Right kidney (tissue), 1 donor: ENCODE results near the gene CBX2.

Experiments
- DNase-seq: peaks from one replicate; pipeline ENCODE4 v3.0.0-alpha.2; 2016

Gene CBX2

DNA sequence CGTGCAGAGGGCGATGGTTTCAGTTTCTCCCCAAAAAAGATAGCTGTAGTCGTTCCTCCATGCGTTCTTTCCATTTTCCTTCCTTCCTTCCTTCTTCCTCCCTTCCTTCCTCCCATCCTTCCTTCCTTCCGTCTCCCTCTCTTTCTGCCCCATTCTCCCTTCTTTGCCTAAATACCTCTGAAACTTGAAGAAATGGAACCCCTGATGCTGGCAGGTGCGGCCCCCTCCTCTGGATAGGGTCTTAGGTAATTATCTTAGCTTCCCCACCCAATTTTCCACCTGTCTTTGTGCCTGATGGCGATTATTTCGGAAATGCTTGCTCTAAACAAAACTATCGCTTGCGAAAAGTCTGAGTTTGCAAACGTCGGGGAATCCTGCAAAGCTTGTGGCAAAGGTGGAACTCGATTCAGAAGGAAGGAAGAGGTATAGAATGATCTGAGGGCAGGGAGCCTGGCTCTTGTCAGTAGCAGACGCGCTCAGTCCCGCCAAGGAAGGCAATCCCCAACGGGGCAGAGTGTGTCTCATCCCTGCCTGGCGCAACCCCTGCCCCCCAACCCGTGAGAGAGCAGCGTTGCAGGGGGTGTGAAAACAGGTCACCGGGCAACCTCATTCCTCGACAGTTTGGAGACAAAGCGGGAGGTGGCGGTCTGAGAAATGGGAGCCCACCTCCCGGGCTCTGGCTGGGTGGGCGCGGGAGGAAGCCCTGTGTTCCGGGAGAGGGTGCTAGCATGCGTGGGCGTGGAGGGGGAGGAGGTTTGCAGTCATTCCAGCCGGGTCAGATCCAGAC lies 21.8 kb downstream of the CBX2 start:
- no peak for DNase-seq

GRCh38 chr17:79800325-79801155 lies 22.6 kb downstream of the CBX2 start:
- peak; percentile 70 for DNase-seq

DNA sequence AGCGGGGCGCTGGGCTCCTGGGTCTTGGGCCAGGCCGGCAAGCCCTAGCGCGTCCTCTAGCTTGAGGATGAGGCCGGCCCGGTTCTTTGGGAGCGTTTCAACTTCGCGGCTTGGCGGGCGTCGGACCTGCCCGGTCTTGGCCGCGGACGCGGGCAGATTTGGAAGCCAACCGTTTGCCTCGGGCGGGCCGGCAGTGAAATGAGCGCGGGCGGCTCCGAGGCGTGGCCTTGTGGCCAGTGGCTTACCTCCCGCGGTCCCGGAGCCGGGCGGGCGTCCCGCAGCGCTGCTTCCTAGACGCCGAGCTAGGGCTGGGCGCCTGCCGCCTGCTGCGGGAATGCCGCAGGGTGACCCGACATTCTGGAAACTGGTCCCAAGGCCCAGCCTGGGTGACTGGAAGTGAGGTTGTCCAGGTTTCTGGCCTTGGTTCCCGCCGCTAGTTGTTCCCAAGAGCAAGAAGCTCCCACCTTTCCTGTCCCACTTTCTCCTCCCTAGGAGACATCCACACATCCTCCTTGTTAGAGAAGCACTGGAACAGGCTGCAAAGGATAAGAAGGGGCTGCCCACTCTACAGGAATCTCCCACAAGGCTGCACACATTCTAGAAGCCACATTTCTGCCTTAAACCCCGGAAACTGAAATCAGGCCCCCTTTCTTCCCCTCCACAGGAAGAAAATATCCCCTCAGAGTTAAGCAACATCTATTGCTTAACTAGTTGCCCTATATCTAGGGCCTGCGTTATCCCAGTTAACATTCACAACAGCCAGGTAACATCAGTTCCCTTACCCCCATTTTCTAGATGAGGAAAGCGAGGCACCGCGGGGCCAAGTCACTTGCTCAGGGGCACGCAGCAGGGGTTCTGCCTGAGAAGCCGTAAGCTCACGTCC lies 23.4 kb downstream of the CBX2 start:
- DNase-seq, result peak; percentile 72

- DNase-seq, result no peak
These were observed 24.2 kb downstream of the CBX2 start for GRCh38 chr17:79802039-79802735.

- peak; percentile 38 for DNase-seq
These were observed 24.9 kb downstream of the CBX2 start for GRCh38 chr17:79802736-79803420.

- DNase-seq, result peak; percentile 59
These were observed 25.6 kb downstream of the CBX2 start for GRCh38 chr17:79803421-79803996.

DNA sequence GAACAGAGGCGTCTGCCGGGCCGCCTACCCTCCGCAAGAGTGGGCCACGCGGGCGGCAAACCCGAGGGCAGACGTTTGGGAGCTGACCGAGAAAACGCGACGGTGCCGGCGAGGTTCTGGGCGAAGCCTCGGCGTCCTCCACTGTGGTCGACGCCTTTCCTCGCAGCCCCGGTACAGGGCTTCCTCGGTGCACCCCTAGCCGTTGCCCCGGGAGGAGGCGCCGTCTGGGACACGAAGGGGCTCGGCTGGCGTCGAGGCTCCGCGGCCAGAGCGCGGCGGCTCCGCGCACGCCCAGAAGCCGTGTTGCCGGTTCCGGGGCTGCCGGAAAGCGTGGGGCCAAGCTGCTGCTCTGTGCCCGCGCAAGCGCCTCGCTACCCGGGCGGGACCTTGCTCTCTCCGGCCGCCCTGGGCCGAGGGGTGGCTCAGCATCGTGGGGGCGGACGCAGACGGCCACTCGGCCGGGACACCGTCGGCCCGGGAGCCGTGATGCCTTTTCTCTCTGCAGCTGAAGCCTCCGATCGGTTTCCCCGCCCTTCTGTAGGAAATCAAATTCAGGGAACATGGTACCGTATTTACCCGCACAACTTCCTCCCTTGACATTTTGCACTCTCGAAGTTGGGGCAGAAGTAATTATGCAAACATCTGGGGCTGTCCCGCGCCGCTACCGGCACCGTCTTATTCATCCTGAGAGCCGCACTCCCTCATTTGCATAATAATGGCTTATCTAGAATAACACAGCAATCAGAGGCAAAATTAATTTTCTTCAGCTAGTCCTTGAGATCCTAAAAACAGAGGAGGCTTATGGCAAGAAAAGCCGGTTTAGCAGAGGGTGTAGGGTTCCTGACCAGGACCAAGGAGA lies 26.3 kb downstream of the CBX2 start:
- DNase-seq, result peak; percentile 84

DNA sequence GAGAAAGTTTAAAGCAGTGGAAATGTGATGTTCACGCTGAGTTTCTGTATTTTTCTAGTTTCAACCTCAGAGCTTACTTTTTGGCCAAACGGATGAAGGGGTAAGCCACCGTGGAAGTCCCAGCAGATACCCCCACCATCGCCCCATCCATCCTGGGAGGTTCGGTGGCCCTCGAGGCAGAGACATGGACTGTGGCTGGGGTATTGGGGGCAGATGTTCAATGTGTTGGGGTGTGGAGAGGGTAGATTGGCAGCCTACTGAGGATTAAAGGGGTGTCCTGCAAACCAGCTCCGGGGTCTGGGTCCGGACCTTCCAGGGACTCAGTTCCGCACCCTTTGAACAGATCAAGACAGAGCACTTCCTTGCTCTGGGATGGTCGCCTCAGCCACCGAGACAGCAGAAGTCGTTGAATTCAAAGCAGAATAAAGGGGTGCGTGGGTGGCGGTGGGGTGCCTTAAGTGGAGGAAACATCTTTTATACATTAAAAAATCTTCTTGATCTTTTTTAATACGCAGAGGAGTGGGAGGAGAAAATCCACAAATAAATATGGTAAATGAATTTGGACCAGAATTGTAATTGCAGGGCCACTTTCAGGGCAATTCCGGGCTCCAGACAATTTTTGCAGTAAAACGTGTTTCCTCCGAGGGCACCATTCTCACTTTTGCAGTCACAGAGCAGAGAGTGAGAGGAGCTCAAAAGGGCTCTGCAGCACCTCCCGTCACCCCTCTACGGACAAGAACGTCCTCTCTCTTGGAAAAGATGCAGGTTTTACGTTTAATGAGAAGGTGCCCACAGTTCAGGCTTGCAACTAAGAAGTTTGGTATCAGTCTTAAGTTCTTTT lies 27.1 kb downstream of the CBX2 start:
- no peak for DNase-seq

GRCh38 chr17:79806446-79806760 lies 28.5 kb downstream of the CBX2 start:
- no peak for DNase-seq

GRCh38 chr17:79806863-79807720 lies 29.1 kb downstream of the CBX2 start:
- no peak for DNase-seq

DNA sequence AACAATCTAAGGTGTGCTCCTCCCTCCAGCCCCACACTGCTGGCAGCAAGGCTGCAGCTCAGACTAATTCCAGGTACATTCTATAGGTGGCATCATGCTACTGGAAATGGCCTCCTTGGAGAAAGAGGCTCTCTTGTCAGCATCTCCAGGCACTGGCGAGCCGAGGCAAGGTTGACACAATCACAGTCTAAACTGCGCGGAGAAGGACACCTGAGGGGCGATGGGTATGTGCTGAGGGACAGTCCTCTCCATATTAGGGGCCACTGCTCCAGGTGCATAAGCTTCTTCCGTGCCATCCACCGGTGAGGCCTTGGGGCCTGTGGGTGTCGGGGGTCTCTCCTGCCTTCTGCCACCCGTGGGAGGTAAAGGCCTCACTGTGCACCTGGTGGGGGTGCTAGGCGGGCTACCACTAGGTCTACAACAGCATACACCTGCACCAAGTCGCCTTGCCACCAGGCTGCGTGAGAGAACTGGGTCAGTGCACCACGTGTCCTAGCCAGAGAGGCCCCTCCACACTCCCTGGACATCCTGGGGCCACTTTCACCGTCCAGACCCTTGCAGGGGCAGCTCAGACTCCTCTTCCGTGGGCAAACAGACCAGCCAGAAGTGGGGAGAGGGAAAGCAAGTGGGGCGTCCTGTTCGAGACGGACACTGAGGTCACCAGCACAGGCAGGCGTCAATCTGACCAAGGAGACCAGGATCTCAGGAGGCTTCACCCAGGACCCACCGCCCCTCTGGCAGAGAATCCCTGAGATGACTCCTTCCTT lies 31.0 kb downstream of the CBX2 start:
- DNase-seq, result peak; percentile 54

GRCh38 chr17:79809530-79810129 lies 31.7 kb downstream of the CBX2 start:
- no peak for DNase-seq

DNA sequence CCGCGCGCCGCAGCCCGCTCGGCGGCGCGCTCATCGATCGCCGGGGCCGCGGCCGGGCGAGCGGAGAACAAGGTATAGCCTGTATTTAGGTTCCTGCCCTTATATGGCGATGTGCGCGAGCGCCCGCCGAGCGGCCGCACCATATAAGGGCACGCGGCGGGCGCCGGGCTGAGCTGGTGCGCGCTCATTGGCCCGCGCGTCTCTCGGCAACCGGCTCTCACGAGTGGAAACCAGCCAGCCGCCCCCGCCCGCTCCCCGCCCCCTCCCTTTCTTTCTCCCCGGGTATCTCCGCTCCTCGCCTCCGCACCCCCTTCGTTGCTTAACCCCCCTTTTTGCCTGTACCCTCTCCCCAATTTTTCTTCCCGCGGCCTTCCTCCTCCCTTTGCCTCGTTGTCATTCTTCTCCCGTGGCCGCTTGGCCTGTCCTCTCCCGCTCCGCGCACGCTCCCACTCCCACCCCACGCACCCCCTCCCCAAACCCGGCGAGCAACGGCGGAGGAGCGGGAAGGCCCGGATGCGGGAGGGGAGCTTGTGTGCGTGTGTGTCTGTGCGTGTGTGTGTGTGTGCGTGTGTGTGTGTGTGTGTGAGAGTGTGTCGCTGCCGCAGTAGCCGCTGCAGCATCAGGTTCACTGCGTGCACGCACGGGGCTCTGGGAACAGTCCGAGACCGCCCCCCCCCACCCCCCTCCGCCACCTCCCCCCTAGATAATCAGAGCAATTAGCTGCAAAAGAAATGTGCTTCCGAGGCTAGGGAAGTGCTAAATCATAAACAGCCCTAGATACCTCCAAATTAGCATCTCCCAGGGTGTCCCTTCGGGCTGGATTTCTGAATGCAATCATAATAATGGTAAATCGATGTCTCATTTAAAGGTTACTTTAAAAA lies 32.4 kb downstream of the CBX2 start:
- peak; percentile 52 for DNase-seq

DNA sequence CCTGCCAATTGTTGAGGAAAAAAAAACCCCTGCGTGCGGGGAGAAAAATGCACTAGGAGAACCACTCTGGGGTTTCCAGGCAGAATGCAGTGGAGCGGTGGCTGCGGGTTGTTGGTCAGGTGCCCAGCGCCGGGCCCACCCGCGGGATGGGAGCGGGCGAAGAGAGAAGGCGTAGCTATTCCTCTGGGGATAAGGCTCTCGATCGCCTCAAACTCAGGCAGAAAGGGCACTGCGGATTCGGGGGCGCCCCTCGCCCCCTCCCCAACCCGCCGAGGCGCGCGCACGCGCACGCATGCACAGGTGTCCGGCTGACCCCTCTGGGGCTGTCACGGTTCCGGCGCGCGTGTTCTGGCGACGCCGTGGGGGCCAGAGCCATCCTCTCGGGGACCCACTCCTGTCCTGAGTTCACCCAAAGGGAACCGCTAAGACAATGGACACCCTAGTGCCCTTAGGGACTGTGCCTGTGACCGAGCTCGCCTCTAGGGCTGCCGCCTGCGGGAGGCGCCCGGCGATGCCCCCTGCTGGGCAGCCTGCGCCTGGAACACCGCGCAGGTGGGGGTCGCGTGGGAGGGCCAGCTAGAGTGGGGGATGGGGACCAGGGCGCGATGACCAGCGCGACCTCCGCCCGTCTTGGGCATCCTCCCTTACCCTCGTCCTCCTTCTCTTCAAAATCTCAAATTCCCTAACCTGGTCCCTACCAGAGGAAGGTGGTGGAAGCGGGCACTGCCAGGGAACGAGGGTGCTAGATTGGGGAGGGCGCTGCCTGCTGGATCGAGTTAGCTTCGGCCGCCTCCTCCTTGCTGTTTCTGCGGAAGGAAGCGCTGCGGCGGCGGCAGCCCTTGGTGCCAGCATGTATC lies 33.3 kb downstream of the CBX2 start:
- DNase-seq, result peak; percentile 81

- no peak for DNase-seq
These were observed 34.0 kb downstream of the CBX2 start for GRCh38 chr17:79811868-79812352.
